Amniotic stem cell (primary cell): ENCODE results near the gene HELQ.
A peak's percentile ranks its signal among the peaks of the same experiment; 100 is the strongest.

Source experiments
- DNase-seq: peaks from one replicate; lab custom pipeline; 2025; lab: John Stamatoyannopoulos, UW

Gene HELQ

GRCh38 chr4:83372931-83373330 lies 82.7 kb downstream of the HELQ start:
- DNase-seq: no peak

- DNase-seq: no peak
Observed at GRCh38 chr4:83371936-83372335, 83.7 kb downstream of the HELQ start.

GRCh38 chr4:83371235-83371634 lies 84.4 kb downstream of the HELQ start:
- DNase-seq: no peak

GRCh38 chr4:83370640-83370906 lies 85.0 kb downstream of the HELQ start:
- no peak for DNase-seq

GRCh38 chr4:83369831-83370639 lies 85.6 kb downstream of the HELQ start:
- no peak for DNase-seq

GRCh38 chr4:83364312-83364711 lies 91.3 kb downstream of the HELQ start:
- no peak for DNase-seq

- peak; percentile 42 for DNase-seq
Observed at GRCh38 chr4:83362492-83363329, 92.9 kb downstream of the HELQ start.

- DNase-seq: no peak
Observed at GRCh38 chr4:83361416-83362103, 94.1 kb downstream of the HELQ start.

- no peak for DNase-seq
Observed at GRCh38 chr4:83360018-83360417, 95.6 kb downstream of the HELQ start.

GRCh38 chr4:83358410-83358809 lies 97.2 kb downstream of the HELQ start:
- DNase-seq: peak; percentile 37
